Activated CD8-positive, alpha-beta memory T cell treated with anti-CD3 and anti-CD28 coated beads, Interleukin-2, amount 50 U/mL, for 1 hour (primary cell): ENCODE measurements around the gene SH2D1A.
"Not testable (repeated sequence)": the region's sequence is repeated elsewhere in the genome, so short reads cannot be mapped to it uniquely, and the experiment has no call there.

Source experiments
- DNase-seq: peaks from one replicate; pipeline ENCODE4 v3.0.0-alpha.2; 2020; ENCODE audit errors: extremely low read depth

Gene SH2D1A

DNA sequence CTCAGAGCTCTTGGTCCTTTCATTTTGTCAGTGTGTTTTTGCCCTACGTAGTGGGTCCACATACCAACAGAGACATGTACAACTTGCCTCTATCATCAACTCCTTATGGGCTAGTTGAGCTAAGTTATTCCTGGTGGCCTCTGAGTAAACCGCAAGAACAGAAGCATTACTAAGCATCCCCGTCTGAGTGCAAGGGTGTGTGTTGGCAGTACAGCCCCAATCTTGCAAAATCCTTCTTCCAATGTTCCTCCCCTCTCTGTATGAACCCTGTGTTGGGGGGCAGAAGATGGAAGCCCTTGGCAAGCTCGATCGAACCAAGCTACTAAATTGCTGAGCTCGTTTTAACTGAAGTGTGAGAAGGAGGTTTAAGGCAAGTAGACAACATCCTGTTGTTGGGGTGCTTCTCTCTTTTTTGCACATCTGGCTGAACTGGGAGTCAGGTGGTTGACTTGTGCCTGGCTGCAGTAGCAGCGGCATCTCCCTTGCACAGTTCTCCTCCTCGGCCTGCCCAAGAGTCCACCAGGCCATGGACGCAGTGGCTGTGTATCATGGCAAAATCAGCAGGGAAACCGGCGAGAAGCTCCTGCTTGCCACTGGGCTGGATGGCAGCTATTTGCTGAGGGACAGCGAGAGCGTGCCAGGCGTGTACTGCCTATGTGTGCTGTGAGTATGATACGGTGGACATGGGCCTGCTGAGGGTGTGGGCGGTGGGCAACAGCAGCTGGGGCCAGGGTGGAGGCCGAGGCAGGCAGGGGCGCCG is at the start of gene SH2D1A:
SH2D1A (plus strand) TSS at position 447 of the 760 bp plus-strand sequence; CDS start at position 527, 80 bp downstream.
- DNase-seq, result no peak

DNA sequence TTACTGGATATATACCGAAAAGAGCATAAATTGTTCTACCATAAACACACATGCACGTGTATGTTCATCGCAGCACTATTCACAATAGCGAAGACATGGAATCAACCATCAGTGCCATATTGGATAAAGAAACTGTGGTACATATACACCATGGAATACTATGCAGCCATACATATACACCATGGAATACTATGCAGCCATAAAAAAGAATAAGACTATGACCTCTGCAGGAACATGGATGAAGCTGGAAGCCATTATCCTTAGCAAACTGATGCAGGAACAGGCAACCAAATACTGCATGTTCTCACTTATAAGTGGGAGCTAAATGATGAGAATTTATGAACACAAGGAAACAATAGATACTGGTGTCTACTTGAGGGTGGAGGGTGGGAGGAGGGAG is 47.0 kb upstream of the SH2D1A start:
- DNase-seq, result not testable (repeated sequence)

DNA sequence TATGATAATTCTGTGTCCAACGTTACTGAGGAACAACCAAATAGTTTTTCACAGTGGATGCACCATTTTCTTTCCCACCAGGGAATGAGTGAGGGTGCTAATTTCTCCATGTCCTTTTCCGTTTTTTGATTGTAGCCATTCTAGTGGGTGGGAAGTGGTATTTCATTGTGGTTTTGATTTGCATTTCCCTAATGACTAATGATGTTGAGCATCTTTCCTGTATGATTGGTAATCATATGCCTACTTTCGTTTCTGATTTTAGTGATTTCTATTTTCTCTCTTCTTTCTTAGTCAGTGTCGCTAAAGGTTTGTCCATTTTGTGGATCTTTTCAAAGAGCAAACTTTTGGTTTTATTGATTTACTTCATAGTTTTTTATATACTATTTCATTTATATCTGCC is 46.0 kb upstream of the SH2D1A start:
- no peak for DNase-seq

DNA sequence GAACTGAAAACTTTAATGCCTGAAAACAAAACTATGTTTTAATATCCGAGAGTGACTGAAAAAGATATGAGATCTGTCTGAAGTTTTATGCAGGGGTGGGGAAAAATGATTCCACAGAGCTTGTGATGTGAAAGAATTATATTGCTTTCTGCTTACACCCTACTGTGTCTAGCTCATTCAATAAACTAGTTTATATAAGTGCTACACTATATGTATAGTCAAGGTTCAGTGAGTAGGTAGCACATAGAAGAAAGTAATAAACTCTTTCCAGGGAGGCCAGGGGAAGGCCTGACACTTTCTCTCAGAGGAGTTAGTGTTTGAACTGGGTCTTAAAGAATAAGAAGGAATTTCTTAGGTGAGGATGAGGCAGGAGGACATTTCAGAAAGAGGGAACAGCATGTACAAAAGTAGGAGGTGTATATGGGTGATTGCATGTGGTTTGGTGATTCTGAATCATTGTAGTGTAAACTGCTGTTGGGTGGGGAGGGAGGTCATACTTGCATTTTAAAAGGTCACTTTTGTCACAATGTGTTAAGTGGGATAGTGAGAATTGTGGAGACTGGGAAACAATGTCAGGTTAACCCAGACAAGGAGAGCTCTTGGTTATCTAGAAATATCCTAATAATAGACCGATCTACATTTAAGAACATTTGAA is 39.0 kb upstream of the SH2D1A start:
- no peak for DNase-seq

DNA sequence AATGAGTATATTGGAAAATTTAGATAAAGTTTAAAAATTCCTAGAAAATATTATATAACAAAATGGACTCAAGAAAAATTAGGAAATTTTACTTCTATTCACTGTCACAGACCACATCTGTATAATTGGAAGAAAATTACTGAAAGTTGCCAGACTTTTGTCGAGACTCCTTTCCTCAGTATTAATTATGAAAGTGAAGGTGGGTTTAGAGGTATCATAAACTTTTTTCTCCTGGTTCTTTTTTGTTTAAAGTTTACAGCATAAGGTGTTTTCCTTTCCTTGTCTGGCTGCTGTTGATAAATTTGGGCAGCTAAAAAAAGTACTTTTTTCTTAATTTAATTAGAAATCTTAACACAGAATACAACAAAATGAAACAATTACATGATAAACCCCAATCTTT is 20.6 kb upstream of the SH2D1A start:
- DNase-seq, result no peak

DNA sequence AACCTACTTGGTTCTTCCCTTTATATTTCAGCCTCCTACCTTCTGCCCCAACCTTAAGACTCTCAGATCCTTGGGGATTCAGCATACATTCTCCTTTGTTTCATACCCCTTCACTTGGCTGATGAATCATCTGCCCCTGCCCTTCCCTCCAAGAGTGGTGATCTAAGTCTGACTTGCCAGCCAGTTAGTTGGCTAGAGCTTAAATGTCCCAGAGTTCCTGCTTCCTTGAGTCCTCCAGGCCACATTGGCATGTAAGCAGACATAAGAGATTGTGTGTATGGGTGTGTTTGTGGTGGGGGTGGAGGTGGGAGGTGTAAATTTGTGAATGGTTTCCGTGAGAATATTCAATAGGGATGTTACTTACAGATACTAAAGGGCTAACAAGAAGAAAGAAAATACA is 17.6 kb upstream of the SH2D1A start:
- no peak for DNase-seq

DNA sequence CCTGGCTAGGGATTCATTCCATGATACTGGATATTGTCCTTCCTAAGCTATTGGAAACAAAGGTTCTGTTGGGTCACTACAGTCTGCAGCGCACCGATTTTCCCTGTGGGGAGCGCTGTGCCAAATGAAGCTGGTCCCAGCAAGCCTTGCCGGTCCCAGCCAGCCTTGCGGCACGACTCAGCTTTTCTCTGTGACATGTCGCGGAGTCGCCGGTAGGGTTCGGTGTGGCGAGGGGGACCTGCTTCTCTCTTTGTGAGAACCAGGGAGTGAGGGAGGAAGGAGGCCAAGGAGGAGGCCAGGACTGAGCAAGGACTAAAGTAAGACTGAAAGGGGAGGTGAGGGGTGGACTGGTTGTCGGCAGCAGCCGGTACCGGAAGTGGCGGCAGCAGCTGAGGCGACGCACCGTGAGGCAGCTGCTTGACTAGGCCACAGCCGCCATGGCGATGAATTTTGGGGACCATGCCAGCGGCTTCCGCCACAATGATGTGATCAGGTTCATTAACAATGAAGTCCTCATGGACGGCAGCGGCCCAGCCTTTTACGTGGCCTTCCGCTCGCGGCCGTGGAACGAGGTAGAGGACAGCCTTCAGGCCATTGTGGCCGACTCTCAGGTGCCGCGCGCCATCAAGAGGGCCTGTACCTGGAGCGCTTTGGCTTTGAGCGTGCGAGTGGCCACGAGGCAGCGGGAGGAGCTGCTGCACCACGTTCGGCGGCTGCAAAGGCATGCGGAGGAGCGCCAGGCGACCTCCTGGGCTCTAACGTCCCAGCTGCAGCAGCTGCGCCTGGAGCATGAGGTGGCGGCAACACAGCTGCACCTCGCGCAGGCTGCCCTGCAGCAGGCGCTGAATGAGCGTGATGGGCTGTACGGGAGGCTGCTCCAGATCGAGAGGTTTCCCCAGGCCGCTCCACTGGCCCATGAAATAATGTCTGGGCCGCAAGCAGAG is 13.6 kb upstream of the SH2D1A start, which contains the start of gene TEX13D:
TEX13D (plus strand) TSS at position 180 of the 944 bp plus-strand sequence; CDS start at position 438, 258 bp downstream.
- no peak for DNase-seq

DNA sequence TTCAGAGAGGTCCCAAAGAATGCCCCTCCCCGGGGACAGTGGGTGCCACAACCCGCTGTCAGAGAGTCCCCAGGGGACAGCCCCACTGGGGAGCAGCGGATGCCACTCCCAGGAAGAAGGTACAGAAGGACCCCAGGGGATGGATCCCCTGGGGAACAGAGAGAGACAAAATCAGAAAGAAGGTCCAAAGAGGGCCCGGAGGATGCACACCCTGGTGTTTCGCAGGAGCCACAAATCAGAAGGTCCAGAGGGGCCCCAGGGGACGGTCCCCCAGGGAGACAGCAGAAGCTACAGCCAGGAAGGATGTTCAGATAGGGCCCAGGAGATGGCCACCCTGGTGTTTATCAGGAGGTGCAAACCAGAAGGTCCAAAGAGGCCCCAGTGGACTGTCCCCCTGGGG is 12.5 kb upstream of the SH2D1A start:
- no peak for DNase-seq

DNA sequence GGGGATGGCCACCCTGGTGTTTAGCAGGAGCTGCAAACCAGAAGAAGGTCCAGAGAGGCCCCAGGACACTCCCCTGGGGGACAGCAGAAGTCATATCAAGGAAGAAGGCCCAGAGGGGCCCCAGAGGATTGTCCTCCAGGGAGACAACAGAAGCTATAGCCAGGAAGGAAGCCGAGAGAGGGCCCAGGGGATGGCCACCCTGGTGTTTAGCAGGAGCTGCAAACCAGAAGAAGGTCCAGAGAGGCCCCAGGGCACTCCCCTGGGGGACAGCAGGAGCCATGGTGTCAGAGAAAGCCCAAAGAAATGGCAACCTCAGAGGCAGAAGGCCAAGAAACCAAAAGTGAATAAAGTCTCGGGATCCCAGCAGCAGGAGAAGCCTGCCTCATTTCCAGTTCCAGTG is 11.8 kb upstream of the SH2D1A start:
- not testable (repeated sequence) for DNase-seq

DNA sequence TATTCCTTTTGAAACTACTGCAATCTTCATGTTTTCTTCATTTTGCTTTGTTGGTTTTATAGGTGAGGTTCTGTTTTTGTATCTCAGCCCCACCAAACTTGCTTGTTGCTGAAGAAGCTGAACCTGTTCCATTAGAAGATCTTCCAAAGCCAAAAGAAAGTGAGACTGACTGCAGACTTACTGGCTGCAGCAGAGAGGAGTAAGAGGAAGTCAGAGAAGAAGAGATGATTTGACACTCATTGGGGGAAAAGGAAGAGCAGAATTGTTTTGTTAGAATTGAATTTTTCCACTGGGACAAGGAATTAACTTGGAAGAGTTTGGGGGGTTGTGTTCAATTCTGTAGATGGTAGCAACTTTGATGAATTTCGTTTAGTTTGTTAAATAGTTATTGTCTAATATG is 10.8 kb upstream of the SH2D1A start:
- no peak for DNase-seq

DNA sequence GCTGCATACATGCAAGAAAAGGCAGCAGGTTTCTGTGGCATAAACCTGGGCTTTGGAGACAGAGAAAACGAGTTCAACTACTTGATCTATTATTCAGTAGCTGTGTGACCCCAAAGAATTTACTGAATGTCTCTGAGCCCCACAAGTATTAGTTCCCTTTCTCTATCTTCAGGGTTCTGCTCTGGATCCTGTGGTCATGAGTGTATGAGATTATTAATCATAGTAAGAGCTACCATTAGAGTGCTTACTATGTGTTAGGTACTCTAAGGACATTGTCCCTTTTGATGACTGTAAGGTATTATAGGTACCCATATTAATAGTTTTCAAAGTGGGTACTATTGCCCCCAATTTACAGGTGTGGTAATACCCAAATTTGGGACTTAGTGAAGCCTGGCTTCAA is 8.4 kb upstream of the SH2D1A start:
- DNase-seq, result no peak

DNA sequence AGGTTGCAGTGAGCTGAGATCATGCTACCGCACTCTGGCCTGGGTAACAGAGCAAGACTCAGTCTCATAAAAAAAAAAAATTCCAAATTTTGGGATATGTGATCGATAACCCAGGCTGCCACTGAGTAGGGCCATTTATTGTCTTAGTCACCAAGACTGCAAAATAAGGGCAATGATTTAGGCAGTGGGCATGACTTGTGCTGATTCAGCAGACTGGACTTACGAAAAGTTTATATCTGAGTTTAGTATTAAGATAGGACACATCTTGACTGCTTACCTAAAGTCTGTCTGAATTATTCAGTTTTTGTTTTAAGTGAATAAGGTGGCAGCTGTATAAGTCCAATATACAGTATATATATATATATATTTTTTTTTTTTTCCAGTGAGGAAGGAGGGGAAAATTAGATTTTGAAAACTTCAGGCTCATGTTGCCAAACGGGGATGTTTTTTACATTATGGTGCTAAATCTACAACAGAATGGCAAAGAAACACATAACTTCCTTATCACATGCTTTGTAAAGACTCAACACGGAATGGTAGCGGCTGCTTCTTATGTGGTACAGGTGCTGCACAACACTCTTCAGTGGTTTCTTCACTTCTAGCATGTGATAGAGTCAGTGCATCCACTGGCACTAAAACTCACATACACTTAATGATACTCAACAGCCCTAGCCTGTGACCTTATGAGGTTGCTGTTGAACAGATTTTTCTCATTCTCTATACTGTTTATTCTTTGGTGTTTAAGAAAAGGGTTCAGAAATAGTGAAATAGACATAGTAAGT is 7.4 kb upstream of the SH2D1A start:
- DNase-seq, result no peak

DNA sequence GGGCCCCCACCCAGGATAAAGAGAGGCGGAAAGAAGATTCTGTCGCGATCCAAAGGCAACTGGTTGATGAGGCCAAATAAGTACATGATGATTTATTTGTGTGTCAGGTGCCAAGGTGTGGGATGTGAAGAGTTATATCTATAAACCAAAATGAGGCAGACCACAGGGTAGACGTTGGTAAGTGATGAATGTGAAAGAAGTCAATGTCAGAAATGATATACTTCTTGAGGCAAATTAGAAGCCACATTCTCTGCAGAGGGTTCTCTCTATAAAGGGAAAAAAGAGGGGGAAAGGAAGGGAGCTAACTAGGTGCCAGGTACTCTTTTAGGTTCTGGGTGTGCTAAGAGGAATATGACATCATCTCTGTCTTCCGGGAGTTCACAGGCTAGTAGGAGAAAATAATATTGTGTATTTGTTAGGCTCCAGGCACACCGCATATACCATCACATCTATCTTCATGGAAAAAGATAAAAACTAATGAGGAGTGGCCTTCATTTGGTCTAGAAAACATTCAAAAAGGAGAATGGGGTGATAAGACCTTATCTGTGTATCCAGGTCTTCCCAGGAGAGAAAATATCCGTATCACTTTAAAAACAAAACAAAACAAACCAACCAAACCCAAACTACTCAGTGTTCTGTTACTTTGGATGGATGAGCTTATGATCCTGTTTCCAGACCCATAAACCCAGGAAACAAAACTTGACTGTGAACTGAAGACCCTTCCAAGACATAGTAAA is 4.8 kb upstream of the SH2D1A start:
- no peak for DNase-seq

DNA sequence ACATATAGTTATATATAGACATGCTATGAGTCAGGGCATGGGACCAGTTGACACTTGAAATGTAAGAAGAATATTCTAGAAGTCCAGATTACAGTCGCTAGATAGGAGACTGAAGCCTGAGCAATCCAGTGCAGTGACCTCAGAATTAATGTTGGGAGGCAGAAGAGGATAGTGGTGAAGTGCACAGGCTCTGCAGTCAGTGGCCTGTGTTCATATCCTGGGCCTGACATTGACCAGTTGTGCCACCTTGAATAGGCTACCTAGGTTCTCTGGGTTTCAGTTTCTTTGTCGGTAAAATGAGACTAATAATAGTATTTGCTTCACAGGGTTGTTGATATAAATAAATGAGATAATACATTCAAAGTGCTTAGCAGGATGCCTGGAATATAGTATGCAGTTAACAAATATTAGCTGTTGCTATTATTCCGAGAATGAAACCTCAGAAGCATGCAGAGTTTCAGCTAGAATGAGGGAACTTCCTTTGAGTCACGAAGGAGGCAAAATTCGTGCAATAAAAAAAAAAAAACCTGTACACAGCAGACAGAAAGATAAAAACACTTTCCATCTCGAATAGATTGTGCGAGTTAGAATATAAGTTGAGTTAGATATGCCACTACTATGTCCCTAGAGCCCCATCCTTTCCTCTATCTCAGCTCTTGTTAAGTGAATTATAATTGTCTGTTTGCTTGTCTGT is 4.0 kb upstream of the SH2D1A start:
- no peak for DNase-seq

DNA sequence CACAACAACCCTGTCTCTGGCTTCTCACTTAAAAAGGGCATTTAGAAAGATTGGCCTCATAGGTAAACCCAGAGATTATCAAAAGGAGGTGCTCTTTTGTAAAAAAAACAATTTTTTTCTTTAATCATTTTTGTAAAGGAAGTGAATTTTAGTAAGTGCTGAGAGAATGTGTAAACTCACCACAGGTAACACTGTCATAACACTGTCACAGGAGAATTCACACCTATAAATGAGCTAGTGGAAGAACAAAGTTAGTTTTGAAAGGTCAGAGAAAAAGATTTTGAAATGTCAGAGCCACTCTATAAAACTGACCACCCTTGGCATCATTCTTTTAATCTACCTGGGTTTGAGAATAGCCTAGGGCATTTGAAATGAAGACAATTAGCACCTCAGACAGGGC is 3.3 kb upstream of the SH2D1A start:
- no peak for DNase-seq

DNA sequence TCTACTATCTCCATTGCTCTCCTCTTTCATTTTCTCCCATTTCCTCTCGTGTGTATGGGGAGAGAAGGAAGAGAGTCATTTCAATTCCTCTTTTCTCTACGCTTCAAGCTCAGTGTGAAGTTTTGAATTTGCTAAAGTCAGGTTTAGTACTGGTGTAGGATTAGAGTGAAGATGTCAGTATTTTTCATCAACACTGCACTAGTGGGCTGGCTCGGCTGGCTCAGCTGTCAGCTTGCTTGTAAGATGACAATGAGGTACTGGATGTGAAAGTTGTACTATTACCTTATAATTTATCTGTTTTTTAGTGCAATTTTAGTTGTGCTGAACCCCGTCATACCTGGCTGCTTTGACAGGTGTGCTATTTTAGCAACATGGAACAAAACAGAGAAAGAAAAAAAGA is 2.1 kb upstream of the SH2D1A start:
- no peak for DNase-seq

DNA sequence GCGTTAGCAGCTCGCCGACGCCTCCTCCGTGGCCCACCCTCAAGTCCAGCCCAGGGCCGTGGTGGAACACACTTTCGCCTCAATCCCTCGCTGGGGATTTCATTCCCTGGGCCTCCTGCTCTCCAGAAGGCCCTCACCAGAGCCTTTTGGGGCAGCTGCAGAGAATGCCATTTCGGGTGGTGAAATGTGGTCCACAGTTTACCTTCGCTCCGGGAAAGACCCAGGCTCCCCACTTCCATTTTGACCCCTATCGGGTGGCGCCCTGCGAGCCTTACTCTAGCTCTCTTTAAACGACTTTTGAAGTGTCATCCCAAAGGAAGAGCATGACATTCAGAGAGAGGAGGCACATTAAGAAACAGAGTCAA is 496 bp downstream of the SH2D1A start:
- DNase-seq, result no peak

DNA sequence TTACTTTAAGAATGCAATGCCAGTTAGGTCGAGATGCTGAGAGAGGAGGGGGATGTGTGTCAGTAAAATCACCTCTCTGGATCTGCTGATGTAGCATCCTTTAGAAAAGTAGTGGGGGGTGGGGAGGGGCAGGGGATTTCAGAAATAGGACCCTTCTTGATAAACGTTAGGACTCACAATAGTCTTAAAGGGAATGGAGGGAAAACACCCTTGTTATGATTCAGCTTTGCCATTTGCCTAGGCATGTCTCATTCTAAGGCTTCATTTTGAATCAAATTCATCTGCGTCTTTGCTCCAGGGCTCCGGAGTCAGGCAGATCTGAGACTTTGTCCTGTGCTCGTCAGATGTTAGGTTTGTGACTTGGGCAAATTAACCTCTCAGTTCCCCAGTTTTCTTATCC is 879 bp downstream of the SH2D1A start:
- no peak for DNase-seq

DNA sequence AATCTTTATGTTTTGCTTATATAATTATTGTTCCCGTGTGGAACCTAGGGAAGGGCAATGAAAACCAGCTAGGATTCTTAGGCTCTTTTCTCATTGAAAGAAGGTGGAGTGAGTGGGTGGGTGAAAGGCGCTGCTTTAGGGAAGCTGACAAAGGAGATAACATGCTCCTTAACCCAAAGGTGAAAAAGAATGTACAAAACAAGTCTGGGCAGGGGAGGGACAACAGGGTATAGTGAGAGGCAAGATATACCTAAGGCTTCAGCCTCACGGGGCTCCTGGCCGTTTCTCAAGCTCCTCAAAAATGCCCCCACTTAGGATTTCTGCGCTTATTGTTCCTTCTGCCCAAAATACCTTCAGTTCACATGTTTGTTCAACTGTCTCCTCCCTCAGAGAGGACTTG is 1.8 kb downstream of the SH2D1A start:
- DNase-seq, result no peak

DNA sequence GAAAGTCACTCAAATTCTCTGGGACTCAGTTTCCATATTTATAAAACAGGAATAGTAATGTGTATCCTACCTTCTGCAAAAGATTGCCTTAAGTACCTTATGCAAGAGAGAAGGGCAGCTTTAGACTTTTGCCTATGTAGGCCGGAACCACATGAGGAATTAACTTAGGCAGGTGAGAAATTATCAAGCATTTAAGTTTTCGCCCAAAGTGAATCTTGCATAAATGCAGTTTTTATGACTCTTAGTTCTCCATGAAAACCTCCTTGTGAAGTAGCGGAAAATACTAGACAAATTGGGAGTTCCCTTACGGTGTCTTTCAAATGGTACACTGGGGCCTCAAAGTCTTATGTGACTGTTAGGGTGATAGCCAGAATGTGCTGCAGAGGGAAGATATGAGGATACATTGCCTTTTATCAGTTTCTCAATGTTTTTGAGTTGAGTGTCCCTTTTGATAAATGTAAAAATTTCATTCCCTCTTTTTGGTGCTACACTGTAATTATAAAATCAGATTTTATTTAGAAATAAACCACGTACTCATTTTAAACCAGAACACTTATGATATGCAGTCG is 2.6 kb downstream of the SH2D1A start:
- DNase-seq, result no peak
